Measurements from ENCODE around the gene AKAP6. TPM values are rescaled to one million over a fixed set of nuclear protein-coding genes. Genes with fewer than 3 reads are reported as not detected.

The AKAP6 gene
- total RNA-seq, 1 donor from 2014 or later = 4.7 TPM

DNA sequence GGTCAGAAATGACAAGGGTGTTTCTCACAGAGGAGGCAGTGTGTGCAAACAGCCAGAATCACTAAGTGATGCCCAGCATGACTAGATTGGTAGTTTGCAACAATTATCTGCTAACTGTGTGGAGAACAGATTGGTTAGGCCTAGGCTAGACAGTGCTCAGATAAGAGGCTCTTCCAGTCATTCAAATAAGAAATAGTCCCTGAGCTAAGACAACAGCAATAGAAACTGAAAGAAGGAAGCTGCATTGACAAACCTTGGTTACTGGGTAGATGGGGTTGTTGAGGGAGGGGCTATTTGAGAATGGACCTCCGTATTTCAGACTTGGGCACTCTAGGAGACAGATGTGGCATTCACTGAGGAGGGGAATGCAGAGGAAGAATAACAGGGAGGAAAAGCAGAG lies 354.6 kb downstream of the AKAP6 start:
- TF ChIP-seq, protein P1, sequence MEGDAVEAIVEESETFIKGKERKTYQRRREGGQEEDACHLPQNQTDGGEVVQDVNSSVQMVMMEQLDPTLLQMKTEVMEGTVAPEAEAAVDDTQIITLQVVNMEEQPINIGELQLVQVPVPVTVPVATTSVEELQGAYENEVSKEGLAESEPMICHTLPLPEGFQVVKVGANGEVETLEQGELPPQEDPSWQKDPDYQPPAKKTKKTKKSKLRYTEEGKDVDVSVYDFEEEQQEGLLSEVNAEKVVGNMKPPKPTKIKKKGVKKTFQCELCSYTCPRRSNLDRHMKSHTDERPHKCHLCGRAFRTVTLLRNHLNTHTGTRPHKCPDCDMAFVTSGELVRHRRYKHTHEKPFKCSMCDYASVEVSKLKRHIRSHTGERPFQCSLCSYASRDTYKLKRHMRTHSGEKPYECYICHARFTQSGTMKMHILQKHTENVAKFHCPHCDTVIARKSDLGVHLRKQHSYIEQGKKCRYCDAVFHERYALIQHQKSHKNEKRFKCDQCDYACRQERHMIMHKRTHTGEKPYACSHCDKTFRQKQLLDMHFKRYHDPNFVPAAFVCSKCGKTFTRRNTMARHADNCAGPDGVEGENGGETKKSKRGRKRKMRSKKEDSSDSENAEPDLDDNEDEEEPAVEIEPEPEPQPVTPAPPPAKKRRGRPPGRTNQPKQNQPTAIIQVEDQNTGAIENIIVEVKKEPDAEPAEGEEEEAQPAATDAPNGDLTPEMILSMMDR (conservative IDR thresholded peaks at IDR 0.05) = no peak
- DNase-seq (ENCODE audit: extremely low spot score, unreplicated experiment) = no peak
- Mint-ChIP-seq H3K4me3 (no peak overlapping the region), H3K27ac (no peak overlapping the region), H3K4me1 (ENCODE audit: unreplicated experiment) (peaks cover 17% of the 10 kb centered on the region), H3K27me3 (no peaks in the 10 kb centered on the region), H3K9me3 (no peaks in the 10 kb centered on the region), H3K36me3 (no peaks in the 10 kb centered on the region)

DNA sequence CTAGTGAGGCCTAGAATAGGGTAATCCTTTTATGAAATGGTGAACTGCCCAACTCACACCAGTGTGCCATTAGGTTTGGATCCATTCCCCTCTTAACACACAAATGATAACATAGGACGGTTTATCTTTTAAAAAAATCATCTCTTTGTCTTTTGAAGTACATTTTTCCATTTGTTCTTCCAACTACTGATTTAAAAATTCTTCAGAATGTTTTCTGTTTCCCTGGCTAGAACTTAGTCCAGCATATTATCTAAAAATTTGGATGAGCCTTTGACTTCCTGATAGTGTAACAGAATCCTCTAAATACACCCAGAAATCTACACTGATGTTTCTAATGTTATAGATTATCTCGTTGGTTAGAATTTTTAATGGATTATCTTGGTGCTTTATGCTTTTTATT lies 359.8 kb downstream of the AKAP6 start:
- Mint-ChIP-seq H3K36me3 (no peaks in the 10 kb centered on the region), H3K27me3 (no peaks in the 10 kb centered on the region), H3K9me3 (no peaks in the 10 kb centered on the region), H3K27ac (no peak overlapping the region), H3K4me1 (ENCODE audit: unreplicated experiment) (peaks cover 5% of the 10 kb centered on the region), H3K4me3 (no peak overlapping the region)
- no peak for DNase-seq (ENCODE audit: extremely low spot score, unreplicated experiment)
- TF ChIP-seq, protein P1 (conservative IDR thresholded peaks at IDR 0.05) = no peak

DNA sequence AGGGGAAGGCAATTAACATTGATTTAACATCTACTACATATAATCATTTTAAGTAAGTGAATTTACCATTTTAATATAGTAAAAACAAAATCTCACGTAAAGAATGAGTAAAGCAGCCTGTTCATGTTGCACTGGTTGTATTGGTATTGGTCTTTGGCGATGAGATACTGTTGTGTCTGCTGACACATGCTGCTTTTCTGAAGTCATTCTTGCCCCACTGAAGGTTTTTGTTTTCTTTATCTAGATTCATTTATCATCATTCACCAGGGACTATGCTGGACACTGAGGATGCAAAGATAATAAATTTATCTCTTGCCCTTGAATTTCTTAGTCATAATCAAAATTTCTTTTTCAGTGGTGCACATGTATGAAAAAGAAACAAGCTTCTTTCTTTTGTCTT lies 363.3 kb downstream of the AKAP6 start:
- Mint-ChIP-seq H3K27me3 (no peaks in the 10 kb centered on the region), H3K9me3 (no peaks in the 10 kb centered on the region), H3K27ac (no peak overlapping the region), H3K4me1 (ENCODE audit: unreplicated experiment) (peaks cover 5% of the 10 kb centered on the region), H3K4me3 (no peak overlapping the region), H3K36me3 (no peaks in the 10 kb centered on the region)
- TF ChIP-seq, protein P1 (conservative IDR thresholded peaks at IDR 0.05) = no peak
- no peak for DNase-seq (ENCODE audit: extremely low spot score, unreplicated experiment)

DNA sequence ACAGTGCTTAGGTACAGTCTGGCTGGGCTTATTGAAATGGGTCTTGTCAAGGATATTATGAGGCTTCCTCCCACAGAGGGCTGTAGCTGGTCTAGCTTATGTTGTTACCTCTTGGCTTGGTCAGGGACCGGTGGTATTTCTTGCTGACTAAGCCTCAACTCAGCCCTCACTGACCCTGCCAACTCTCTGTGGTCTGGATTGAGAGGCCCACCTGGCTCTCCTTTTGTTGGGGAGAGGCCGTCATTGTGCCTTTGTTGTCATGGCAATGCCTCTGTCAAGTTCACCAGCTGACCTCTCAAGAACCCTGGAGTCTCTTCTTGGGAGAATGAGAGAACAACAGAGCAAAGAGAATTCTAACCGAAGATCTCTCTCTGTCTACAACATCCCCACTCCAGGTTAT lies 364.0 kb downstream of the AKAP6 start:
- Mint-ChIP-seq H3K9me3 (no peaks in the 10 kb centered on the region), H3K27me3 (no peaks in the 10 kb centered on the region), H3K4me1 (ENCODE audit: unreplicated experiment) (peaks cover 5% of the 10 kb centered on the region), H3K27ac (no peak overlapping the region), H3K36me3 (no peaks in the 10 kb centered on the region), H3K4me3 (no peak overlapping the region)
- TF ChIP-seq, protein P1 (conservative IDR thresholded peaks at IDR 0.05) = no peak
- DNase-seq (ENCODE audit: extremely low spot score, unreplicated experiment) = no peak

DNA sequence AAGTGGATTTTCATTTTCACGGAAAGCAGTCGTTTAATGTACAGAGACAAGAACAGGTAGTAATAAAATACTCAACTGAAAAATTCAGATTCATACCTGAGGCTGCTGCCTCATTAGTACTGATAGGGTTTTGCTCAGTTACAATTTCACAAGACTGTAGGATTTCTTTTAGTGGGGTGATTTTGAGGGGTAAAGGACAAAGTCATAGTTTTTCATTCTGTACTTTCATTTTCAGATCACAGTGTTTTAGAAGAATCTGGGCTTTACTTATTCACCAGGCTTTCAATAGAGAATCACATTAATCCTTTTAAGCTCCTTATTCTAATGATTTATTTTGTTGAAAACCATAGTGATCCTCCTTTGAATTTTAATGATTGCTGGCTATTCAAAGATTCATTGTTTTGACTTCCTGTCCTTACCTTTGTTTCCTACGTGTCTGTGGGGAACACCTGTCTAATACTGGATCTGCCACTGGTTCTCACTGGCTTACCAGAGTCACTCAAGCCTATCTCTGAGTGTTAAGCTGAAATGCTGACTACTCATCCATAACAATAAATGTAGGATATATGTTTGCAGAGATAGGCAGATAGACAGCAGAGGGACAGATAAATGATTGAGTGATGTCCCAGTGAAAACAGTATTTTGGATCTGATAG lies 365.8 kb downstream of the AKAP6 start:
- Mint-ChIP-seq H3K4me1 (ENCODE audit: unreplicated experiment) (peaks cover 5% of the 10 kb centered on the region), H3K36me3 (no peaks in the 10 kb centered on the region), H3K27ac (no peak overlapping the region), H3K4me3 (no peak overlapping the region), H3K9me3 (no peaks in the 10 kb centered on the region), H3K27me3 (no peaks in the 10 kb centered on the region)
- DNase-seq (ENCODE audit: extremely low spot score, unreplicated experiment) = no peak
- TF ChIP-seq, protein P1 (conservative IDR thresholded peaks at IDR 0.05) = no peak
